GM19099 (cell line): ENCODE results near the gene PPP1R12B.

ENCODE experiments used
- POLR2A ChIP-seq: IDR thresholded peaks from 3 replicates; pipeline ENCODE4 v1.6.1; 2011; ENCODE audit warnings: low read depth; ENCODE audit not compliant: insufficient read length; ENCODE audit errors: extremely low read depth

Gene PPP1R12B

DNA sequence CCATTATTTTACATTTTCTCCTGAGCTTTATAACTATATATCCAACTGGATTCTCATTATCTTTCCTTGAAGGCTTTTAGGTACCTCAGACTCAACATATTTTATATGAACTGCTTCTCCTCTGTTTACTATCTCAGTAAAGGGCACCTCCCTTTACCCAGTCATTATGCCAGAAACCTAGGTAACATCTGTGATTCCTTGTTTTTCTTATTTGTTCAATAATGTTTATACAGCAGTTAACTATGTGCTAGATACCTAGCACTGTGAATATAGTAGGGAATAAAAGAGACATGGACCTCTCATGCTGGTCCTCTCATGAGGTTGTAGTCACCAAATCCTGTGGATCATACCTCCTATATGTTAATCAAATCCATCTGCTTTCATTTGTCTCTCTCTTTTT, 25.6 kb downstream of the PPP1R12B start:
- TF ChIP-seq POLR2A, result no peak

DNA sequence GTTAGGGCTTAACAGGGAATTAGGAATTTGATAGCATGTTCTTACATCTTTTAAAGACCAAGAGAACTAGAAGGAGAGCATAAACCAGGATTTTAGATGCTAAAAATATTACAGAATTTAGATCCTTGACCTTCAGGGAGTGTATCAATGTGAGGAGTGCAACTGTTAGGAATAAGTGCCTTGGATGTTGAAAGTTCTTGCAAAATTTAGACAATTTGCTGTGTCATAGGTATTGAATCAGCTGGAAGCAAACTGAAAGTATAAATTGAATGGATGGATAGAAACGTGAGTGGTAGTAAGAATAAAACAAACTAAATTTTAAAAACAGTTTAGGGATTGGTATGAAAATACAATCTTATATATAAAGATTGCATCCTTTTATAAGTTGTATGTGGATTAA, 27.7 kb downstream of the PPP1R12B start:
- TF ChIP-seq POLR2A, result no peak

DNA sequence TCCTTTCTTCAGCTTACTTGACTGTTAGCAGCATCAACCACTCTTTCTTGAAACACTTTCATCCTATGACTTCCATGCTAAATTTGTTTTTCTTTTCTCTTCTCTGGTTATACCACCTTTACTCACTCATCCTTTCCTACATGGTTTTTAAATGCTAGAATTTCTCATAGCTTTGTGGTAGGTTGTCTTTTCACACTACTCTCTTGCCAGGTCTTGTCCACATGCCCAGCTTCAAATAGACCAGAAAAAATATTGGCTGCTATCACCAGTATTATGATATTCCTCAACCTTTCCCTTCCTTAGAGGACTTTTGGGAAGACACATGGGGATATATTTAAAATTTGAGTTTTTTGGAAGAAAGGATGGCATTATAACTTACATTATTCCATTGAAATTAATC, 48.8 kb downstream of the PPP1R12B start:
- TF ChIP-seq POLR2A, result no peak

DNA sequence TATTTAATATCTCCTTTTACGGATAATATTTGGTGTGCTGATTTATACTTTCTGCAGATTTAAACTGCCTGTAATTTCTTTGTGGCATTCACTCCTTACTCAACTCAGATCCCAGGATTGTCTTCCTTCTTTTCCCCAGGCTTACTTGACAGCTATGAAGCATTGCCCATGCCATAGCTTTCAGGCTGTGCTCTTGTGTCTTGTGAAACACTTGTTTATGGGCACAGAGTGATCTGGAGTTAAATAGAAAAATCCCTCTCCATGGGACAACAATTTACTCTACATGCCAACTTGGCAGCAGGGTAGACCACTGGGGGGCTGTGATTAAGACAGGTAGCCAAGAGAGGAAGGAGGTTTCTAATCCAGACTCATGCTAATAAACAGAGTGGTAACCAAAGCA, 57.4 kb downstream of the PPP1R12B start:
- TF ChIP-seq POLR2A, result no peak

DNA sequence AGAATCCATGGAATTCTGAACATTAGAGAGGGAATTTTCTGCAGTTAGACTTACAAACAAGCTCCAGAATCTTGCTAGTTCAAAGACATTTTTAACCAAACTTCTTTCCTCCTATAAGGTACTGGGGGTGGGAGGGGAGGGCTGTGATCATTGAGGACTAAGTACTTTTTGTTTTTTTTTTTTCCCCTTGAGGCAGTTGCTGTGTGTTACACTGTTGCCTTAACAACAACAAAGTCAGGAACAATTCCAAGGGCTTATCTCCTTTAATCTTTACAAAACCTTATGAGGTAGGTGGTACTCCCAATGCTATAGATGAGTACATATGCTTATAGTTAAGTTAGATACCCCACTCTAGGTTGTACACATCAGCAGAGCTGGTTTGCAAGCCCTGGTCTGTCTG, 62.9 kb downstream of the PPP1R12B start:
- no peak for TF ChIP-seq POLR2A

DNA sequence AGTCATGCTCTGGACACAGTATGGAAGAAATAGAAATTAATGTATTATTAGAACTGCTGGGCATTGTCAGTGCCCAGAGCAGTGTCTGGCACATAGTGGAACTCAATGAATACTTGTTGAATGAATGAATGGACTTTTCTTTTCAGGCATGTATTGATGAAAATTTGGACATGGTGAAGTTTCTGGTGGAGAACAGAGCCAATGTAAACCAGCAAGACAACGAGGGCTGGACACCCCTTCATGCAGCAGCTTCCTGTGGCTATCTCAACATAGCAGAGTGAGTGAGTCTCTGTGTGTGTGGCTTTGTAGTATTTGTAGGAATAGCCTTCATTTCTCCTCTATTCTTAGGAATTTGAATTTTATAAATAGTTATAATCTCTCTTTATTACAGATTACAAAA, 68.1 kb downstream of the PPP1R12B start:
- TF ChIP-seq POLR2A, result no peak

DNA sequence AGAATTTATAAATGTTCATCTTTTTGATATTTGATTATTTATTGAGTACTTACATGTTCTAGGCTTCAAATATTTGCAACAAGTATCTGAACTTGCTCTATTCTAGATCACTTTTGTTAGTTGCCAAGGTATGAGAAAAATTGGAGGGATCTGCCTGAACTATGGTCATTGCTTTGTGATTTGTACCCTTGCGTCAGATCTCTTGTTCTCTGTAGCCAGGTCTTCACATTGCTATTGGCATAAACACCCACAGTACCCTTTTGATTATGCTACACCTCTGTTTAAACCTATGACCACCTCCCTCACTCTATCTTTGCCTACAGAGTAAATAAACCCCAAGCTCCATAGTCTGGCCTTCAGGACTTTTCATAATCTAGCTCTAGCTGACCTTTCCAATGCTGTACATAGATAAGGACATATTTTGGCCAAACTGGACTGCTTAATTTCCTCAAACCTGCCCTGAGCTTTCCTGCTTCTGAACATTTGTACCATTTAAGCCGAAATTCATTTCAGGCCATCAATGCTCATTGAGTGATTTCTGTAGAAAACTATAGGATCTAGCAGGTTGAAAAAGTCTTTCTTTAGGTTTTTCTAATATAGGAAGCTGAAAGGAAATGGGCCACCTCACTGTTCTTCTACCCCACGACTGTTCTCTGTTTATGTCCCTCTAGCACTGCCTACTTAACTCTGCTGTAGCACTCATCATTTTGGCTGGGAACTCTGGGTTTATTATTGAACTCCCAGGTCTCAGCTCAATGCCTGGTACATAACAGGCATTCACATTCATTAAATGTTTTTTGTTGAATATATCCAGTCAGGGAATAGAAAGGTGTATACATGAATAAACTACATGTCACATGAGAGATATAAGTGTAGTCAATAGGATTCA, 84.9 kb downstream of the PPP1R12B start:
- TF ChIP-seq POLR2A, result no peak

DNA sequence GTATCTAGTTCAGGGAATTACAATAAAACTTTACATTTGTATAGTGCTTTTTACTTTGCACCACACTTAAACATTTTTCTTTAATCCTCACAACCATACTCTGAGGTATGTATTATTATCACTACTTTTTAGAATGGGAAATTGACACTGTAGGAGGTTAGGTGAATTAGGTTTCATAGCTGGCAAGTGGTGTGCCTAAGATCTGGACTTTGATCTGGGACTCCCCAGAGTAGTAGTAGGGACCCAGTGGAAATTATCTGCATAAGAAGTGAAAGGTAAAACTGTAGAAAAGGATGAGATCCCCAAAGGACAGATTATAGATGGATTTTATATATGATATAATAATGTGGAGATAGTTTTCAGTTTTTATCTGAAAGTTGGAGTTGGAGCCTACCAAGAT, 85.6 kb downstream of the PPP1R12B start:
- no peak for TF ChIP-seq POLR2A

DNA sequence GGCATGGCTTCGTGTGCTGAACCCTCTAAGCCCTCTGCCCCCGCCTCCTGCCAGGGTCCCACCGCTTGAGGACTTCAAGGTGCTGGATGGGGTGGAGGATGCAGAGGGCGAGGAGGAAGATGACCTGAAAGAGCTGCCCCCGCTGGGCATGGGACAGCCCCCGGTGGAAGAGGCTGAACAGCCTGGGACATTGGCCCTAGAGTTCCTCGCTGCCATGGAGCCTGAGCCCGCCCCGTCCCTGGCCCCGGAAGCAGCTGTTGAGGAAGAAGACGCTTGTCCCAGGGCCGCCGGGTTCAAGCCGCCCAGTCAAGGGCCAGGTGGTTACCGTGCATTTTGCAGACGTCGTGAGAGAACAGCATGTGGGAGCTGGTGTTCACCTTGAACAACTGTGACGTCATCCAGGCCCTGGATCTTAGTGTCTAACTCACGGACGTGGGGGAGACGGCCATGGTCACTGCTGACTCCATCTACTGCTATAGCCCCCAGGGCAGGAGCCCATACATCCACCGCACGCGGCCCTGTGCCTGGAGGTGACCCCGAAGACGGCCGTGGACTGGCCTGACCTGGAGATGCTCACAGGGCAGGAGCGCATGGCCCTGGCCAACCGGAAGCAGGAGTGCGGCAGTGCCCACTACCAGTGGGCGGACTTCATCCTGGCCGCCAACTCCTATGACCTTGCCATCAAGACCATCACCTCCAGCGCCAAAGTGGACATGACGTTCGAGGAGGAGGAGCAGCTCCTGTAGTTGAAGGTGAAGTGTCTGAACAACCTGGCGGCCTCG, 90.1 kb downstream of the PPP1R12B start:
- TF ChIP-seq POLR2A, result no peak

DNA sequence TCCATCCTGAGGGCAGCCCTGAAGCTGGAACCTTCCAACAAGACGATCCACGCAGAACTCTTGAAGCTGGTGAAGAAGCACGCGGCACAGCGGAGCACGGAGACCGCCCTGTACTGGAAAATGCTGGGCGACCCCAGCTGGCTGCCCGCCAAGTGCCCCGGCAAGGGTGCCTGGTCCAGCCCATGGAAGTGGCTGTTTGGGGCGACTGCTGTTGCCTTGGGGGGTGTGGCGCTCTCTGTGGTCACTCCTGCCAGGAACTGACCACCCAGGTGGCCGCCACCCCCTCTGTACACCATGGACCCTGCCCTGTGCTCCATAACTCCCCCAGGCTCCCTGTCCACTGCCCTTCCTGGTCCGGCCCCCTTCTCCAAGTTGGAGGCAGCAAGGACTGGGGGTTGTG, 90.8 kb downstream of the PPP1R12B start:
- no peak for TF ChIP-seq POLR2A

DNA sequence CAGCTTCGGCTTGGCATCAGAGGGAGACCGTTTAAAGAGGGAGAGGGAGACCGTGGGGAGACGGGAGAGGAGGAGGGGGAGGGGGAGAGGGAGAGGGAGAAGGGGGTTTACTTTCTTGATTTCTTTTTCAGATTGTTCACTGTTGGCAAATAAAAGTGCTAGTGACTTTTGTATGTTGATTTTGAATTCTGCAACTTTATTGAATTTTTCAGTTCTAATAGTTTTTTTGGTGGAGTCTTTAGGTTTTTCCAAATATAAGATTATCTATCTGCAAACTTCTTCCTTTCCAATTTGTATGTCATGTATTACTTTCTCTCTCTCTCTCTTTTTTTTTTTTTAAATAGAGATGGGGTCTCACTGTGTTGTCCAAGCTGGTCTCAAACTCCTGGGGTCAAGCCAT, 104.0 kb downstream of the PPP1R12B start:
- TF ChIP-seq POLR2A, result no peak

DNA sequence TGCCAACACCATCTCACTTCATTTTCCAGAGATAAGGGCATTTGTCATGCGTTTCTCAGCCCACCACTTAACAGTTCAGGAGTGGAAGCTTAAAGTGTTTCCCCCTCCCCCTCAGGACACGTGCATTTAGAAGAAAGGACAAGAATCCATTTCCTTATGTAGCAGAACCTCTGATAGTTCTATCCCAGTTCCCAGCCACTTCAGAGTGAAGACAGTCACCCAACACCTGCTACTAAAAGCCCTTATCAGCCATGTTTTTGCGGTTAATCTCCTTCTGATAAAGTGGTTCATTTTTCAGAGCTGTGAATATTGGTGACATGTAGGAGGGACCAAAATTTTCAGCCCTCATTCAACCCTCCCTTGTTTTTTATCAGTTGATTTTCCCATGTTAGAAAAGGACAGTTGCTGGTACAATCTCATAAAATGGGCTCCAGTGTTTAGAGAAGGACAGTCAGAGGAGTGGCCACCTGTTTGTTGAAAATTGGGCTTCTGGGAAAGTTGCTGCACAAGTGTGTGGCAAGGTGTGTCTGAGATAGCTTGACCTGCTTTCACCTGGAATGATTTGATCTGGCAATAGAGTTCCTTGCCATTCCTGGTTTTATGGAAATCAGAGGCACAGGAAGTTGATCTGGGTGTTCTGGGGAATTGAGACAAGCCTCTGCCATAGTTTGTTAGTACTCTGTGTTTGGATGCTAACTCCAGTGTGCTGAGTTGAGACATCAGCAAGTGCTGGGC, 114.0 kb downstream of the PPP1R12B start:
- TF ChIP-seq POLR2A, result no peak

DNA sequence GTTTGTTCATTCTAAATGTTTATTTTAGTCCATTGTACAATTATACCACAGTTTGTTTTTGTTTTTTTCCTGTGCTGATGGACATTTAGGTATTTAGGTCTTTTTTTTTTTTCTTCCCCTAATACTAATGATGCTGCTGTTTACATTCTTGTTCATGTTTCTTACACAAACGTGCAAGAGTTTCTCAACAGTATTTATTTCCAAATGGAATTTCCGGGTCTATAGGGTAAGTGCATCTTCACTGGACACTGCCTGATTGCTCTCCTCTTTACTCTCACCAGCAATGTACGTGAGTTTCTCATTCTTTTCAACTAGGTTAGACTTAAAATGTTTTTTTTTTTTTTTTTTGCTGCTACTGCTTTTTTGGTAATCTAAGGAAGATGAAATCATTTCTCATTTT, 122.7 kb downstream of the PPP1R12B start:
- TF ChIP-seq POLR2A, result no peak

DNA sequence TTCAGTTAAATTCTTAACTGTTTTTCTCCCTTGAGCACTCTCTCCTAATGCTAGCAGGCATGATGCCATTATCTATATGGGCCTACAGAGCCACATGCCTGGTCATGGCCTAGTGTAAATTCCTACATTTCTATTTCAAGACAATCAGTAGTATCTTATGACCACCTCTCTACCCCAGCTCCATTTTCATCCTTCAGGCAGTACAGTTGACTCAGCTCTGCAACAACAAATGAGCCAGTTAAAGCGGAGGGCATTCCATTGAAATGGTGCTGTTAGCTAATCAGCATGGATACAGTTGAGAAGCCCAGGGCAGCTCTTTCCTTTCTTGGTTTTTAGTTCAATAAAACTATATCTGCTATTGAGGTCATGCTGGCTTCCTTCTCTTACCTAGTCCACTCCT, 150.0 kb downstream of the PPP1R12B start:
- no peak for TF ChIP-seq POLR2A

DNA sequence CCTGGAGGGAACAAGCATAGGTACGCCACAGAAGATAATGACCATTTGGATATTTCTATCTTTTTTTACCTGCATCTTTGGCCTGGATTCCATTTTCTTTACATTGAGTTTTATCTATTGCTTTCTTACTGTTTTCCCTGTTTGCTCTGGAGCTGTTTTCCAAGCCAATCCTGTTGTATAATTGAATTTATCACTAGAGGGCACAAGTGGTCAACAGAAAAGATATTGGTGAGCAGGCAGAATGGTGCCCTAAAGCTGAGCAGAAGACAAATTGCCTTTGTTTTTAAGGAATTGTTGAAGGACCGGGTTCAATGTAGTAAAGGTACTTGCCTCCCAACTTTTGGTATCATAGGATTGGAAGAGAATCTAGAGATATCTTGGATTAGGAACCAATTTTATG, 152.8 kb downstream of the PPP1R12B start:
- no peak for TF ChIP-seq POLR2A

DNA sequence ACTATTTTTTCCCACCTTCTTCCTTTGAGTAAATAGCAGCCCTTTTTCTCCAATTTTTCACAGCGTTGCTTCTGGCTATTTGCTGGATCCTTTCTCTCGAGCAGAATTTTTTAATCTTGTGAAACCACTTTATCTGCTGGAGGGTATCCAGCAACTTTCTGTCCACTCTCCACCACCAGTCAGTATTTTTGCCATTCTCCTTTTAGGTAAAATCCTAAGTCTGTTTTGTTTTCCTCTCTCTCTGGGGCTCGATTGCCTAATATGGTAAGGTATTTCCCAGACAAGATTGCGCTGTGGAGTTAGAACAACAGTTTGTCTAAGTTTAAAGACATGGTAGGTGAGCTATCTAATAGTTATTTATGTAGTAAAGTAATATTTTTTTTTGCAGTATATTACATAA, 156.9 kb downstream of the PPP1R12B start:
- no peak for TF ChIP-seq POLR2A

DNA sequence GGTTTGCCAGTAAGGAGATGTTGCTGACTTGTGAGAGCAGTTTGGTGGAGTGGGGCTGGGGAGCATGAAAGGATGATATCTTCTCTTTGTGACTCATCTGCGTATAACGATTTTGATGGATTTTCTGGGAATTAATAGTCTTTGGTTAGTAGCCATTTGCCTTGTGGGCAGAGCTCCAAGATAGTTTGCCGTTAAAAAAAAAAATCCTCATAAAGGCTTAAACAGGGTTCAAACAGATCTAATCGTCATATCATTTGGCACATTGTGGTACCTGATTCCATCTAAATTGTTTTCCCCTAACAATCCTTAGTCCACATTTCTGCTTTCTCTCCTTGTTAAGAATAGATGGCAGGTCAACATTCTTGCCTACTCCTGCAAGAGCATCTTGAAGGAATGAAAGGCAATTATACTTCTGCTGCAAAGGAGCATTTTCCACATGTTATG, 168.0 kb downstream of the PPP1R12B start:
- no peak for TF ChIP-seq POLR2A
